HG03571 (cell line): ENCODE measurements around the gene MTMR3.

Source experiments
- ATAC-seq: cut with Tn5 transposase; IDR thresholded peaks from one replicate; pipeline ENCODE4 v1.9.1; 2021; ENCODE audit not compliant: unreplicated experiment

MTMR3 gene

DNA sequence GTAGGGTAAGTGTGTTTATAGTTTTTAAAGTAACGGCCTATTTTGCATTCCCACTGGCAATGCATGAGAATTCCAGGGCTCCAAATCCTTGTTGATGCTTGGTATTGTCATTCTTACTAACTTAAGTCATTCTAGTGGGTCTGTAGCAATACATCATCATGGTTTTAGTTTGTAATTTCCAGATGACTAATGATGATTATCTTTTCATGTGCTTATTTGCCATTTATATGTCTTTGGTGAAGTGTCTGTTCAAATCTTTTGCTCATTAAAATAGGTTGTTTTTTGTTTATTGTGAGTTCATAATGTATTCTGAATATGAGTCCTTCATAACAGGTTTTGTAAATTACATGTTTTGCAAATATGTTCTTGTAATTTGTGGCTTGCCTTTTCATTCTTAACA is 31.2 kb downstream of the MTMR3 start:
- no peak for ATAC-seq

DNA sequence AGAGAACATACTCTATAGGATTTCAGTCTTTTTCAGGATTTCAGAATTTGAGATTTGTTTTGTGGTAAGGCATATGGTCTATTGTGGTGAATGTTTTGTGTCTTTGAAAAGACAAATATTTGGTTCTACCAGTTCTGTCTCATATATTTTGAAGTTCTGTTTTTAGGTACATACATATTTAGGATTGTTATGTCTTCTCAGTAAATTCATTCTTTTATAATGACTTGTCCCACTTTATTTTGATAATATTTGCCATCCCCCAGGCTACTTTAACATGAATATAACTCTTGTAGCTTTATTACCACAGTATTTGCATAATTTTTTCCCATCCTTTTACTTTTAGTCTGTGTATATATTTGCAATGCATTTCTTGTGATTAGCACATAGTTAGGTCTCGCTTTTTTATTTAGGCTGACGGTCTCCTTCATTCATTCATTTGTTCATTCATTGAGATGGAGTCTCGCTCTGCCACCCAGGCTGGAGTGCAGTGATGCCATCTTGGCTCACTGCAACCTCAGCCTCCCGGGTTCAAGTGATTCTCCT is 32.1 kb downstream of the MTMR3 start:
- ATAC-seq, result no peak

DNA sequence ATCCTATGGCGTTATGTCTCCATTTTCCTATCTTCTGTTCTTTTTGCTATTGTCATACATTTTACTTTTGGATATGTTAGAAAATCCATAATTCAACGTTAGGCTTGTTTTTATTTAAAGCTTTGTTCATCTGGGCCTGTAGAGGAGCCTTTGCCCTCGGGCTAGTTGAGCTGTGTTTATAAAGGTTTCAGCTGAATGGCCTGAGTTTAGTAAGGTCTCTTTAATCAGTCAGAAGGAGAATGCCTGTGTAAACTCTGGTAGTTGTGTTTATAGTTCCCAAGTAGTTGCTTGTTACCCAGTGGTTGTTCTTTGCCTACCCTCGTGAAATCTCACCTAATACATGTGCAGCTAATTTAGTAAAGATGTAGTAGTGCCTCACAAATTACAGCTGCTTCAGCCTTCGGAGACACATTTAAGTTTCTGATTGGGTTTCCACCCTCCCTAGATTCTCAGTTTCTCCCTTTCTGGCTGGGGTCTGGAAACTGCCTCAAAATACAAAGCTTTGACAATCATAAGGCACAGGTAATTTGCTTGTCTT is 33.1 kb downstream of the MTMR3 start:
- ATAC-seq, result no peak

DNA sequence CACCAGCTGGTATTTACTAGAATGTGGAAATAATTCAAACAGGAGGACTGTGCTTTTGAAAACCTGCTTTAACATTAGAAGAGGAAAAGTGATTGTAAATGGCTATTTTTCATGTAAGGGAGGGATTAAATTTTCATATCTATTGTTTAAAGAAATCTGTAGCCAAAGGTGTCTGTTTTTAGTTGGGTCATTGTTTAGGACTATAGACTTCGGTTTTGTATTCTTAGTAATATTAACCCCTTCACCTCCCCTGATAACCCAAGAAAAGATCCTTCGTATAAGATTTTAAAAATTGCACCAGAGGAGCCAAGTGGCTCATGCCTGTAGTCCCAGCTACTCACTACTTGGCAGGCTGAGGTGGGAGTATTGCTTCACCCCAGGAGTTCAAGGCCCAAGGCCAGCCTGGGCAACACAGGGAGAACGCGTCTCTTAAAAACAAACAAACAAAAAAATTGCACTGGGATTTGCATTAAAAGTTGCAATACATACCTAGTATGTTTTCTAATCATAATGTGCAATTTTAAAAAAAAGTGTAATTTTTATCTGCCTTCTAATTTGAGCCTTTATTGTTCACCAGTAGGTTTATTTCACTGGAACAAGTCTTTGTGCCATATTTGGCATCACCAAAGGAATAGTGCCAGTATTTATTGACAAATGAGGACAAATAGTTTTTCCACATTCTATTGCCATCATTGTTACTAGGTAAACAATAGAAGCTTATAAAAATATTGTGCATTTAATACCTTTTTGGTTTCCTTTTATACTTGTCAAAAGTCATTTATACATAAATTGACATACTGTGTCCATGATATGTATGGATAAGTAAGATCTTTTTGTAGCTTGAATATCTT is 34.3 kb downstream of the MTMR3 start:
- ATAC-seq, result no peak

DNA sequence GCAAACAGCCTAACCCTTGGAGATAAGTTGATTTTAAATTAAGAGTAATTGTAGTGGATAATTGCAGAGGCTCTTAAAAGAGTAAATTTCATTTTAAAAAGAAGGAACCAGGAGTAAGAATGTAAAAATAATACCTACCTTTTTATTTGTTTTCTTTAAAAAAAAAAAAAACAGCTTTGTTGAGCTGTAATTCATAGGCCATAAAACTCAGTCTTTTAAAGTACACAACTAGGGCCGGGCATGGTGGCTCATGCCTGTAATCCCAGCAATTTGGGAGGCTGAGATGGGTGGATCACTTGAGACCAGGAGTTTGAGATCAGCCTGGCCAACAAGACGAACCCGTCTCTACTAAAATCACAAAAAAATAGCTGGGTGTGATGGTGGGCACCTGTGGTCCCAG is 42.4 kb downstream of the MTMR3 start:
- no peak for ATAC-seq

DNA sequence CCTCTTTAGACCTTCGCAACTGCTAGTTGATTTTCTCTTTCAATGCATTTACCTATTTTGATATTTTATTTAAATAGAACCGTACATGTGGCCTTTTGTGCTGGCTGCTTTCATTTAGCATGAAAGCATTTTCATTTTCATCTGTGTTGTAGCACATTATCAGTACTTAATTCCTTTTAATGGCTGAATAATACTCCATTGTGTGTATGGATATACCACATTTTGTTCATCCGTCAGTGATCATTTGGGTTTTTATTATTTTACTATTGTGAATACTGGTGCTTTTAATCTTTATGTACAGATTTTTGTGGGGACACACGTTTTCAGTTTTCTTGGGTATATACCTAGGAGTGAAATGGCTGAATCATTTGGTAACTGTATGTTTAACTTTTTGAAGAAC is 43.1 kb downstream of the MTMR3 start:
- ATAC-seq, result no peak

DNA sequence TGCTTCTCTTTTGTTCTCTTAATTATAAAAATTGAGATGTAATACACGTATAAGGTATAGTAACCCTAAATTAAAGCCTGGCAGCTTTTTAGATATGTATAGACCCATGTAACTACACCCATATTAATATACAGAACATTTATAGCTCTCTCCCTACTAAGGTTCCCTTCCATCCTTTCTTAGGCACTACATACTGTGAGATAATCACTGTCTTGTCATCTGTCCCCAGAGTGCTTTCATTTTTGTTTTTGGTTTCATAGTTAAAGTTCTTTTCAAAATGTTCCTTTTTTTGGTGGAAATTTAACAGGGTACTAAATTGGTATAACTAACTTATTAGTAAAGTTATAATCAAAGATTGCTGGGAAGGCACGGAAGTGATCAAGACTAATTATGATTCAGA is 49.2 kb downstream of the MTMR3 start:
- no peak for ATAC-seq

DNA sequence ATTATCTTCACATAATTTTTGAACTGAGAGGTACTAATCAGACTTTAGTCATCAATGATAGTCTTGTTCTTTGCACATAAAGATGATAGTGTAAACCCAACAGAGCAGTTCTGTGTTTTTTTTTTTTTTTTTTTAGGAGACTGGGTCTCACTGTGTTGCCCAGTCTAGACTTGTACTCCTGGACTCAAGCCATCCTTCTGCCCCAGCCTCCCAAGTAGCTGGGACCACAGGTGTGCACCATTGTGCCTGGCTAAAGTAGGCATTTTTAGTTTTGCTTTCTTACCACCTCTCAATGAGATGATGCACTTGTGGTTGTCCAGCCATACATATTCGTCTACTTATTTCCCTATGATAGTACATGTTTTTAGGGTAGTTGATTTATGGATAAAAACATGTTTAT is 50.6 kb downstream of the MTMR3 start:
- no peak for ATAC-seq

DNA sequence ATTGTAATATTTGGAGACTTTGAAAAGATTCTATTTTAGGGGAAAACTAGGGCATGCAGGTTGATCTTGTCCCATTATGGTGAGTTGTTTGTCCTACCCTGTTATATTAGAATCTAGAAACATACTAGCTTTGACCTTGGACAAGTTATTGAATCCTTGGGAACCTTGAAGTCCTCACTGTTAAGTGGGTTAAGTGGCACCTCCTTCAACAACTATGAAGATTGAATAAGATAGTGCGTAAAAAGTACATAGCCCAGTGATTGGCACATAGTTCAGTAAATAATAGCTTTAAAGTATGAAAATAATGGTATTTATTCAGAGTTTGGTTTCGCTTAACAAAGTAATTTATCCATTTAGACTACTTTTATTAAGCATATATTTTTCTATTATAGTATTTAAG is 51.6 kb downstream of the MTMR3 start:
- no peak for ATAC-seq

DNA sequence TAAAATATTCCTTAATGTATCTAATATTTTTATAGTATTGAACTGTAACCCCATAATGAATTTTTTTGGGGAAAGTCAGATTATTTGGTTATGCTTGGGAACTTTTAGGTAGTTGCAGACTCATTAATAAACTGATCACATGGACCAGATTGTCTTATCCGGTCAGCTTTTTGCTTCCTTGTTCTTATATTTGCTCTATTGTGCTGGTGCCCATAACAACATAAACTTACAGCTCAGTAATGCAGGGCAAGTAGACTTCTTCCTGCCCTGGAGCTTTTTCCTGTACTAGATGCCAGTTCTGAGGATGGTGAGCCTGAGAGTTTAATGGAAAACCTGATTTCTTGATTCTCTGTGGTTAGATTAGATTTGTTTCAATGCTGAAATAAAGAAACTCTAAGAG is 53.2 kb downstream of the MTMR3 start:
- ATAC-seq, result no peak

DNA sequence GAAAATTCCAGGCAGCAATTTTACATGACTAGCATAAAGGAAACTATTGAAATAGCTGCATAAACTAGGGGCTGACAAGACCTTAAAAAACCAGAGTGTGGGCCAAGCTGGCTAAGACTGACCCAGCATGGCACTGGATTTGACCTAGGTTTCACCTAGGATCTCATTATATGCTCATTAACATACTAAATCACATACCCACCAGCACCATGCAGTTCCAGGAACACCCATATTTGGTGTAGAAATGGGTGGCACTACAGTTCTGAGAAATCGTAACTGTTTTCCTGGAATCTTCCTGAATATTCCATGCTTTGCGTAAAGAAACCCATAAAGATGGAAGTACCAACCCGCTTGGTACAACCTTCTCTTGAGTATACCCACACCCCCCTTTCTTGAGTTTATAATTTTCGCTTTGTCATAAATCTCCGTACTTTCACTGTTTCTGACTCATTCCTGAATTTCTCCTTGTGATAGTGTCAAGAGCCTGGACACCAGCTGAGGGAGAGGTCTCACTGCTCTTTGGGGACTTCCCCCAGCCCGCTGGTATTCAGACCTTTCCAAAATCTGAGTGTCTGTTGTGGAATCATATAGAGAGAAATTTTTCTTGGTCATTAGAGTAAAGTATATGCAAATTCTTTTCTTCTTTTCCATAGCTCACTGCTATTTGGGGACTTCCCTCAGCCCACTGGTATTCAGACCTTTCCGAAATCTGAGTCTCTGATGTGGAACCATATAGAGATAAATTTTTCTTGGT is 55.1 kb downstream of the MTMR3 start:
- ATAC-seq, result no peak

DNA sequence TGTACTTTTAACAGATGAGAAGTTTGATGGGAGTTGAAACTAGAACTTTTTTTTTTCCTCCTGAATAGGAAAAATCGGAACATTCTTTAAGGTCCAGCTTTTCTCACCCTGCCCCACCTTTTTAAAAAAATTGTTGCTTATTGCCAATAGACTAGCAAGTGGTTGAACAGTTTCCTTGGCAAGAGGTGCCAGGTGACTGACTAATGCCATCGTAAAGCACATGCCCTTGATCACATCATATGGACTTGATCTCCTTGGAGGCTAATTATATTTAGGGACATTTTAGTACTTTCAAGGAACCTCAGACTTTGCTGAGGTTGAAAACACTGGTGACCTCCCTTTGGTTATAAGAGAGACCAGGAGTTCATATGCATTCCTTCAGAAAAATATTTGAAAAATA is 57.6 kb downstream of the MTMR3 start:
- no peak for ATAC-seq

DNA sequence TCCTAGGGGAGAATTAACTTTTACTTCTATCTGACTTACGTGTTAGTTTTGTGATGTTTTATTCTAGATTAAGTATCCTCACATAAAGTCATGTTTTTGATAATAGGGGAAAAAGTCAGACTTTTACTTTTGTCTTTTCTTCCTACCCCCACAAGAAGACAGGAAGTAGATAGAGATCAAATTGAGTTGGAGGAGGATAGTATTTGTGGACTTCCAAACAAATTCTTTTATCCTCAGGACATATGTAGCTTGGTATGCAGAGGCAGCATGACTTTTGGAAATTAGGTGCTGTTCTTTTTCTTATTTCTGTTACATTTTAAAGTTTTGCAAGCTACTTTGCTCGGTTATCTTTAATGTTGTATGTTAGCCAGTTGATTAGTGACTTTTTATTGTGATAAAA is 61.4 kb downstream of the MTMR3 start:
- no peak for ATAC-seq

DNA sequence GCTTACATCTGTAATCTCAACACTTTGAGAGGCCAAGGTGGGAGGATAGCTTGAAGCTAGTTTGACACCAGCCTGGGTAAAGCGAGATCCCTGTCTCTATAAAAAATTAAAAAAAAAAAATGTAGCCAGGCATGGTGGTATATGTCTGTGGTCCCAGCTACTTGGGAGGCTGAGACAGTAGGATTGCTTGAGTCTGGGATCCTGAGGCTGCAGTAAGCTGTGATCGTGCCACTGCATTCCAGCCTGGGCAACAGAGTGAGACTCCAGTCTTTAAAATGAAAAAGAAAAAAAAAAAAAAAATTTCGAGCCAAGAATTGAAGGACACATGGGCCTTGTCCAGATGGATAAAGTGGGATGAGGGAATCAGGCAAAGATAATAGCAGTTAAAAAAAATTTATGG is 62.5 kb downstream of the MTMR3 start:
- no peak for ATAC-seq

DNA sequence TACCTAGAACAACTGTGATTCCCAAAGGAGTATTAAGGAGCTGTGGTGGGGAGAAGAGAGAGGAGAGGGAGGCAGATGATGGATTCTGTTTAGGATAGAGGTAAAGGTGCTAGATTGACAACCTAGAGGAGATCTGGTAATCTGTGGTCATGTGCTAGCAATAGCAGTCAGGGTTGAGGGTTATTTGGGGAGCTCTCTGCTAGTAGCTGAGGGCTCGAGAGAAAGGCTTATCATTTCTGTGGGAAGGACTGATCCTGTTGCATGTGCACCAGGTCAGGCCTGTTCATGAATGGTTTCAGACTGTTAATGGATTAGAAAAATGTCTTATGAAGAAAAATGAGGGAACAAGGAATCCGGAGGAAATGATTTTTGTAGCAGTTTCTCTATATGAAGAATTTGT is 63.2 kb downstream of the MTMR3 start:
- ATAC-seq, result no peak

DNA sequence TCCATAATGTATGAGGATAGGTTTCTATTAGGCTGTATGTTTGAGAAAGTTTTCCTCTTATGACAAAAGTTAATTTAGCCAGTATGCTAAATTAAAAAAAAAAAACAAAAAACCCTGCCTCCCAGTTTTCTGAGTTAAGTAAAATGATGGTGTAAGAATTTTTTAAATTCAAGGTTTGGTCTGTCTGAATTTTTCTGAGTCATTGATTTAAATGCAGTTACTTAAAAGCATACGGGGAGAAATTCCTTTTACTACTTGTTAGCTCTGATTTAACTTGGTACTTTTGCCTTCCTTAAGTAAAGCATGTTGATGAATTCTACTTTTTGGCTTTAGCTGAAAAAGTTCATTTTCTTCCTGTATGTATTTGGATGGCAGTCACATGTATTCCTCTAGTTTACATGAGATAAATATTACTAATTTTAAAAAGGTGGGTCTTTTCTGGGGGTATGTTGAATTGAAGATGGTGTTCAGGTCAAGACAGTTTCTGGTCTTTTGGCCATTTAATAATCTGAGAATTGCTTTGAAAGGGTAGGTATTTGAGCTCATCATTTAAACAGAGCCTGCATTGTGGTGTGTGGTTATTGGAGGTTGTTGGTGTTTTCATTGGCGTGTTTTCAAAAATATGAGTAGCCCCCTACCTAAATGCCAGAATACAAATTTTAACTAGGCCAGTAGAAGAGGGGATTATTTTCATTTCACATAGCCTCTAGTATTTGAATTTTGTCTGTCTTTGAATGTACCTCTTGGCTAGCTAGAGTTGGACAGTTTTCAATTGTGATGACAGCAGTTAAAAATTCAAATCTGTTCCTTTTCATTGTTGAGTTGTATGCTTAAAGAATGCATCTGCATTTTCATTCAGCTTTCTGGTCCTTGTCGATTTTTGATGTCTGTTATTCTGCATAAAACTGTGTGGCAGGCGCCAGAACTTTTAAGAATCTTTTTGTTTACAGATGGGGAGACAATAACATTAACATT is 64.7 kb downstream of the MTMR3 start:
- no peak for ATAC-seq

DNA sequence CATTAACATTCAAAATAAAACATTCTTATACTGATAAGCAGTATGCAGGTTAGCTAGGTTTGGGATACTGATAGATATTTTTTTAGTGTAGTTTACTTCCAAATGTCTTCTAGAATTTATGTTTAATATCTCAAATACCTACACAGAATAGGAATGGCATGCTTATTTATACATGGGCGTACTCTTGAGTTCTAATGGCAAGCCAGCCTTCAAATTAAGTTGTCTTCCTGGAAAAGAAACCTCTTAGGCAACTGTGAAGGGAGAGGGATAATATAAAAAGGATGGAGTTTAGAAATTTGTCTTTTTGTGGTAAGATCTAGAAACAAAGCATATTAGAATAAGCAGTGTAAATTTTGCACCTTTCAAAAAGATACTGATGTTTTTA is 65.4 kb downstream of the MTMR3 start:
- no peak for ATAC-seq

DNA sequence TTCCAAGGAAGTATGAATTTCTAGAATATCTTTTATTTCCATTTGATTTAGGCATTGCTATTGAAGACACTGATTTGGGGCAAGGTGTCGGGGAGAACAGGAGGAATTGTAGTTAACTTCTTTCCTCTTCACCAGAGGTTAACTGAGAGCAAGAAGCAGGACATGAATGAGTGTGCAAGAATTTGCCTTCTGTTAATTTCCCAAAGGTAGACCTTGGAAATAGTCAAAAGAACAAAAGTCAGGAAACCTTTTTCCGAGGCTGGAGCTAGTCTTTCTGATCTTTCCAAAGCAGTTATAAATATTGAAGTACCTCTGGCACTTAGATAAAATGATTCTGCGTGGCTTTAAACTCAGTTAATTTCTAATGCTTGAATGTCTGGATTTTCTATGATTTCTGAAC is 66.9 kb downstream of the MTMR3 start:
- ATAC-seq, result no peak

DNA sequence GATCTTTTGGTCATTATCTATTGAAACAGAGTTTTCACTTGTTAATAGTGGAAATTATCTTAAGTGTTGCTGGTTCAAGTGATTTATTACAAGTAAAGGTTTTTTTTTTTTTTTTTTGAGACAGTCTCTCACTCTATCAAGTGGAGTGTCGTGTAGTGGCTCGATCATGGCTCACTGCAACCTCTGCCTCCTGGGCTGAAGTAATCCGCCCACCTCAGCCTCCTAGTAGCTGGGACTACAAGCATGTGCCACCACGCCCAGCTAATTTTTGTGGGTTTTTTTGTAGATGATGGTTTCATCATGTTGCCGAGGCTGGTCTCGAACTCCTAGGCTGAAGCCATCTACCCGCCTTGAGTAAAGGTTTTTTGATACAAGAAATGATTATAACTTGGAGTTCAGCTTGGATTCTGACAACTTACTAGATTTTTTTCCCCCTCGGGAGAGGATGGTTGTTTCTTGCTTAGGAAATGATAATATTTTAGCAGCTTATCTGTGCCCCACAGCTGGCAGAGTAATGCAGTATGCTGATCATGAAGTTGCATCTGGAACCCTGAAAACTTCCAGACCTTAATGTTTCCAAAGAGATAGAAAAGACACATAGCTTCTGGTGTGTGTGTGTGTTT is 68.9 kb downstream of the MTMR3 start:
- ATAC-seq, result no peak

DNA sequence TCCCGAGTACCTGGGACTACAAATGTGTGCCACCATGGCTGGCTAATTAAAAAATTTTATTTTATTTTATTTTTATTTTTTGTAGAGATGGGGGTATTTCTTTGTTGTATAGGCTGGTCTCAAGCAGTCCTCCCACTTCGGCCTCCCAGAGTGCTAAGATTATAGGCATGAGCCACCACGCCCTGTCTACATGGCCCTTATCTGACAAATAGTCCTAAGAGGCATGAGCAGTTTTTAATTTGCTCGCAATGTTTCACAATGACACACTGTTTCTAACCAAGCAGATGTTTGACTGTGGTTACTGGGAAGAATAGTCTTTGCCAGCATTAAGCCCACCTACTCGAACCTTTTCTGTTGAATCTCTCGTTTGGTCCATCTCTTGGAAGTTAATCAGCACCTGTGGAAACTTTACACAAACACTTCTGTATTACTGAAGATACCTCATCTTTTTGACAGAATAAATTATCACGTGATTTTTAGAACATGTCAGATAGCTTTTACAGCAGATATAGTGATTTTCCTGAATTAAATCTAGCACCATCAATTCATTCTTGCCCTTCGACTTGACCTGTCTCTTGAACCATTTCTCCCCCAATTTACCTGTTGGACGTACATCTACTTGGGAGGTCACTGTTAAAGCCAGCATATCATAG is 71.4 kb downstream of the MTMR3 start:
- no peak for ATAC-seq
